HUES48 (cell line): ENCODE results near the gene SIN3B.
"Not testable (repeated sequence)": the region's sequence is repeated elsewhere in the genome, so short reads cannot be mapped to it uniquely, and the experiment has no call there.

Source experiments
- H3K27ac ChIP-seq: one replicate; pipeline ENCODE4 v1.7.0; 2013; ENCODE audit warnings: low read depth, low read length, inconsistent platforms
- H3K27me3 ChIP-seq: 2 replicates; pipeline ENCODE4 v1.6.1; 2013; ENCODE audit warnings: mild to moderate bottlenecking, low read length; ENCODE audit not compliant: control insufficient read depth, insufficient read depth
- H3K36me3 ChIP-seq: 2 replicates; pipeline ENCODE4 v1.6.1; 2013; ENCODE audit warnings: low read length; ENCODE audit not compliant: control insufficient read depth, insufficient read depth
- H3K4me1 ChIP-seq: 2 replicates; pipeline ENCODE4 v1.6.1; 2013; ENCODE audit warnings: mild to moderate bottlenecking, low read length; ENCODE audit not compliant: control insufficient read depth, insufficient read depth
- H3K4me3 ChIP-seq: 2 replicates; pipeline ENCODE4 v1.5.1; 2013; ENCODE audit warnings: mild to moderate bottlenecking, low read depth, low read length
- H3K9ac ChIP-seq: 2 replicates; pipeline ENCODE4 v1.6.1; 2013; ENCODE audit warnings: mild to moderate bottlenecking, low read depth, low read length, moderate library complexity
- H3K9me3 ChIP-seq: 2 replicates; pipeline ENCODE4 v1.6.1; 2013; ENCODE audit warnings: low read length; ENCODE audit not compliant: control insufficient read depth, insufficient read depth

The SIN3B gene

GRCh38 chr19:16869331-16869972, 40.3 kb downstream of the SIN3B start:
- peaks cover 89% of the 10 kb centered on the region for H3K36me3 ChIP-seq
- H3K27ac ChIP-seq, result no peak overlapping the region
- H3K9ac ChIP-seq, result no peak overlapping the region

DNA sequence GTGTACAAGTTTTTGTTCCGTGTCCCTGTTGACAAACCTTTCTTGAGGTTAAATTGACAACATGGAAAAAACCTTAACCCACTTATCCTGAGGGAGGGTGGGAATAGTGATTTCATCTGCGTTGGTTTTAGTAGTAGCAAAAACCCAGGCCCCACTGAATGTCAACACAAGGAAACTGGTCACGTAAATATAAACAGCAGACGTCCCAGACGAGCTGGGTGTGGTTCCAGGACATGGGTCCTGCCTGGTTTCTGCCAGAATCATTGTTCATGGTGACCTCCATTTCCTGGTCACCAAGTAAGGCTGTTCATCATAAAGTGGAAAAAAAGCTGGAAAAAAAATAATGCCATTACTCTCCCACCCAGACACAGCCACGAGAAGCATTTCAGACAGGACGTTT, 42.7 kb downstream of the SIN3B start:
- Histone ChIP-seq H3K27ac (no peak overlapping the region), H3K36me3 (peaks cover 79% of the 10 kb centered on the region), H3K27me3 (no peaks in the 10 kb centered on the region), H3K9ac (no peak overlapping the region), H3K9me3 (no peaks in the 10 kb centered on the region), H3K4me1 (no peaks in the 10 kb centered on the region), H3K4me3 (no peak overlapping the region)

More at GRCh38 chr19:16869331-16869972, 40.3 kb downstream of the SIN3B start:
- Histone ChIP-seq H3K27me3 (no peaks in the 10 kb centered on the region), H3K4me3 (no peak overlapping the region), H3K4me1 (no peaks in the 10 kb centered on the region), H3K9me3 (no peaks in the 10 kb centered on the region)

DNA sequence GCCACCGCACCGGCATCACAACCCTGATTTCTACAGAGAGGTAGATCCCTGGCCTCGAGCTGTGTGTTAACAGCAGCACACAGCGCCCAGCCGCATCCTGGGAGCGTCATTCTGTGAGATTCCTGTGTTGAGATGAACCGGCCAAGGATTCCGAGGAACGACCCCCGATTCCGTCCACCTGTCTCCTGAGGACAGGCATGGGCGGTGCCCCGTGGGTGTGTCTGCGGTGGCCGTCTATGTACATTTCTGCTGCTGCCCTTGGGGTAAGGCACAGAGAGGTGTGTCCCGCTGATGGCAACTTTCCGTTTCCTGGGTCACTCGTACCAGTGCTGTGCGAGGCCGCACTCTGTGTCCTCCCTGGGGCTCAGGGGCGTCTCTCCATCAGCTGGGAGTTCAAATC, 43.5 kb downstream of the SIN3B start:
- no peaks in the 10 kb centered on the region for H3K9me3 ChIP-seq
- no peaks in the 10 kb centered on the region for H3K4me1 ChIP-seq
- H3K9ac ChIP-seq, result no peak overlapping the region
- H3K27me3 ChIP-seq, result no peaks in the 10 kb centered on the region
- H3K4me3 ChIP-seq, result no peak overlapping the region
- H3K27ac ChIP-seq, result no peak overlapping the region
- H3K36me3 ChIP-seq, result peaks cover 79% of the 10 kb centered on the region

DNA sequence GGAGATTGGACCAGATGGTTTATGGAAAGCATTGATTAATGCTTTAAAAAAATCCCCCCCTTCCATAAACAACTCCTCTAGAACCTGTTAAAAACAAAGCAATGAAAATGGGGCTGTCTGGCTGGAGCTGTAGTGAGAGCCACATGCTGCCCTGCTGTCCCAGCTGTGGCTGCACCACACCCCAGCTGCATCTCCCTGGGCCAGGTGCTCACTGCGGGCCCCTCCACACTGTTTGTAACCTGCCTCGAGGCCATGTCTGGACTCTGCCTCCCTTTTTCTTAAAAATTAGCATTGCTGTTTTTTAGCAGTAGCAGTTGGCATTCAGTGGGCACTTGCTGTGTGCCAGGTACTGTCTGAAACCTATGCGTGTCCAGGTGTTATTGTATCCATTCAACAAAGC, 44.4 kb downstream of the SIN3B start:
- Histone ChIP-seq H3K4me3 (no peak overlapping the region), H3K9ac (no peak overlapping the region), H3K27ac (no peak overlapping the region), H3K9me3 (no peaks in the 10 kb centered on the region), H3K36me3 (peaks cover 79% of the 10 kb centered on the region), H3K4me1 (no peaks in the 10 kb centered on the region), H3K27me3 (no peaks in the 10 kb centered on the region)

DNA sequence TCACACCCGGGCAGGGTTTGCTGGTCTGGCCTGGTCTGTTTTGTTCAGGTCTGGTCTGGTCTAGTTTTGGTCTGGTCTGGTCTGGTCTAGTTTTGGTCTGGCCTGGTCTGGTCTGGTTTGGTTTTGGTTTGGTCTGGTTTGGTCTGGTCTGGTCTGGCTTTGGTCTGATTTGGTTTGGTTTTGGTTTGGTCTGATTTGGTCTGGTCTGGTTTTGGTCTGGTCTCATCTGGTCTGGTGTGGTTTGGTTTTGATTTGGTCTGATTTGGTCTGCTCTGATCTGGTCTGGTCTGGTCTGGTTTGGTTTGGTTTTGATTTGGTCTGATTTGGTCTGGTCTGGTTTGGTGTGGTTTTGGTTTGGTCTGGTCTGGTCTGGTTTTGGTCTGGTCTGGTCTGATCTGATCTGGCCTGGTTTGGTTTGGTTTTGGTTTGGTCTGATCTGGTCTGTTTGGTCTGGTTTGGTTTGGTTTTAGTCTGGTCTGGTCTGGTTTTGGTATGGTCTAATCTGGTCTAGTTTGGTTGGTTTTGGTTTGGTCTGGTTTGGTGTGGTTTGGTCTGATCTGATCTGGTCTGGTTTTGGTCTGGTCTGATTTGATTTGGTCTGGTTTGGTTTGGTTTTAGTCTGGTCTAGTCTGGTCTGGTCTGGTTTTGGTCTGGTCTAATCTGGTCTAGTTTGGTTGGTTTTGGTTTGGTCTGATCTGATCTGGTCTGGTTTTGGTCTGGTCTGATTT, 45.2 kb downstream of the SIN3B start:
- H3K9me3 ChIP-seq, result no peaks in the 10 kb centered on the region
- no peak overlapping the region for H3K4me3 ChIP-seq
- peaks cover 79% of the 10 kb centered on the region for H3K36me3 ChIP-seq
- no peaks in the 10 kb centered on the region for H3K27me3 ChIP-seq
- H3K9ac ChIP-seq, result no peak overlapping the region
- H3K27ac ChIP-seq, result no peak overlapping the region
- H3K4me1 ChIP-seq, result no peaks in the 10 kb centered on the region

DNA sequence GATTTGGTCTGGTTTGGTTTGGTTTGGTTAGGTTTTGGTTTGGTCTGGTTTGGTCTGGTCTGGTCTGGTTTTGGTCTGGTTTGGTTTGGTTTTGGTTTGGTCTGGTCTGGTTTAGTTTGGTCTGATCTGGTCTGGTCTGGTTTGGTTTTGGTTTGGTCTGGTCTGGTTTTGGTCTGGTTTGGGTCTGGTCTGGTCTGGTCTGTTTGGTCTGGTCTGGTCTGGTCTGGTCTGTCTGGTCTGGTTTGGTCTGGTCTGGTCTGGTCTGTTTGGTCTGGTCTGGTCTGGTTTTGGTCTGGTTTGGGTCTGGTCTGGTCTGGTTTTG, 45.7 kb downstream of the SIN3B start:
- peaks cover 80% of the 10 kb centered on the region for H3K36me3 ChIP-seq
- not testable (repeated sequence) for H3K4me1 ChIP-seq, H3K4me3 ChIP-seq, H3K9ac ChIP-seq, H3K27me3 ChIP-seq, H3K27ac ChIP-seq, H3K9me3 ChIP-seq

GRCh38 chr19:16875584-16876555, 46.7 kb downstream of the SIN3B start:
- Histone ChIP-seq H3K9me3 (no peaks in the 10 kb centered on the region), H3K27ac (no peak overlapping the region), H3K4me1 (no peaks in the 10 kb centered on the region), H3K27me3 (no peaks in the 10 kb centered on the region), H3K4me3 (no peak overlapping the region), H3K36me3 (peaks cover 72% of the 10 kb centered on the region), H3K9ac (no peak overlapping the region)

GRCh38 chr19:16876904-16877361, 47.7 kb downstream of the SIN3B start:
- Histone ChIP-seq H3K4me1 (no peaks in the 10 kb centered on the region), H3K9me3 (no peaks in the 10 kb centered on the region; the same call in 1 of the 2 replicates), H3K27me3 (no peaks in the 10 kb centered on the region), H3K9ac (no peak overlapping the region), H3K4me3 (no peak overlapping the region), H3K27ac (no peak overlapping the region), H3K36me3 (peaks cover 61% of the 10 kb centered on the region)

- Histone ChIP-seq H3K27ac (no peak overlapping the region), H3K9ac (no peak overlapping the region), H3K4me3 (no peak overlapping the region), H3K9me3 (peaks cover 4% of the 10 kb centered on the region), H3K36me3 (peaks cover 57% of the 10 kb centered on the region), H3K27me3 (no peaks in the 10 kb centered on the region), H3K4me1 (no peaks in the 10 kb centered on the region)
These were observed 48.4 kb downstream of the SIN3B start for GRCh38 chr19:16877581-16877980.

DNA sequence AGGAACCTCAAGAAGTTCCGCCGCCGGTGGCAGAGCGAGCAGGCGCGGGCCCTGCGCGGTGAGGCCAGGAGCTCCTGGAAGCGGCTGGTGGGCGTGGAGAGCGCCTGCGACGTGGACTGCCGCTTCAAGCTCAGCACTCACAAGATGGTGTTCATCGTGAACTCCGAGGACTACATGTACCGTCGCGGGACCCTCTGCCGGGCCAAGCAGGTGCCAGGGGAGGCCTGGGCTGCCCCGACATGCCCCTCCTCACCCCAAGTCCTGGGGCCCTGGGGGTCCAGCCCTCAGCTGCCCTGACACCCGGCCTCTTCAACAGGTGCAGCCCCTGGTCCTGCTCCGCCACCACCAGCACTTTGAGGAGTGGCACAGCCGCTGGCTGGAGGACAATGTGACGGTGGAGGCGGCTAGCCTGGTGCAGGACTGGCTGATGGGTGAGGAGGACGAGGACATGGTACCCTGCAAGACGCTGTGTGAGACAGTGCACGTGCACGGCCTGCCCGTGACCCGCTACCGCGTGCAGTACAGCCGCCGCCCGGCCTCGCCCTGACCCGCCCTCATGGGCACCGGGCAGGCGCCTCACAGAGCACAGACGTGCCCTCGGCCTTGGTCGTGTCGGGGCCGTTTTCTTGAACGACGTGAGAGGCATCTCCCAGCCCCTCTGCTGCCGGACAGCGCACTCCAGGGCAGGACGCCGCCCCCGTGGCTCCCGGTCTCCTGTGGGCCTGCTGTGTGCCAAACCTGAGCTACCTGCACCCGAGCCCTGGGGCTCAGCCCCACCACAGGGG, 49.2 kb downstream of the SIN3B start:
- Histone ChIP-seq H3K4me1 (no peaks in the 10 kb centered on the region), H3K36me3 (peaks cover 50% of the 10 kb centered on the region), H3K9ac (no peak overlapping the region), H3K27me3 (no peaks in the 10 kb centered on the region), H3K27ac (no peak overlapping the region), H3K9me3 (peaks cover 8% of the 10 kb centered on the region), H3K4me3 (no peak overlapping the region)
